ENCODE data around the gene BARX2. TPM values are rescaled to one million over a fixed set of nuclear protein-coding genes. Genes with fewer than 3 reads are reported as not detected.

Gene BARX2
- total RNA-seq, 4 donors from 2014 or later: not detected

- intact Hi-C loops (cut with DNase I): no loop called here
- no peak overlapping the region for H3K4me3 ChIP-seq
- WGBS: 86% methylated on average over 7 of the region's 7 CpGs
- no peaks in the 10 kb centered on the region for H3K36me3 ChIP-seq
- no peak for DNase-seq (ENCODE audit: extremely low spot score)
- H3K27me3 ChIP-seq: no peaks in the 10 kb centered on the region
- no peak overlapping the region for H3K27ac ChIP-seq (replicated peaks in 1 of 4)
- no peak for TF ChIP-seq POLR2AphosphoS5 (IDR thresholded peaks at IDR 0.05)
- no peak for TF ChIP-seq CTCF (IDR thresholded peaks at IDR 0.05)
- TF ChIP-seq EP300 (IDR thresholded peaks at IDR 0.05): no peak
- TF ChIP-seq POLR2A (IDR thresholded peaks at IDR 0.05; ENCODE audit: low read depth): no peak
- H3K9me3 ChIP-seq: peaks cover 0 to 9% (median 4%) of the 10 kb centered on the region in 4 donors
- H3K4me1 ChIP-seq: no peaks in the 10 kb centered on the region
Measured at GRCh38 chr11:129435499-129436245, 60.0 kb downstream of the BARX2 start.

- no peak for DNase-seq (ENCODE audit: extremely low spot score)
- TF ChIP-seq CTCF (IDR thresholded peaks at IDR 0.05): no peak
- no peak for TF ChIP-seq POLR2A (IDR thresholded peaks at IDR 0.05; ENCODE audit: low read depth)
- TF ChIP-seq POLR2AphosphoS5 (IDR thresholded peaks at IDR 0.05): no peak
- no peak for TF ChIP-seq EP300 (IDR thresholded peaks at IDR 0.05)
- H3K9me3 ChIP-seq: peaks cover 0 to under 1% (median 0%) of the 10 kb centered on the region in 4 donors
- no peaks in the 10 kb centered on the region for H3K4me1 ChIP-seq
- no peak overlapping the region for H3K27ac ChIP-seq (replicated peaks in 1 of 4)
- 93% methylated on average over 17 of the region's 18 CpGs for WGBS
- intact Hi-C loops (cut with DNase I): no loop called here
- H3K27me3 ChIP-seq: no peaks in the 10 kb centered on the region
- no peaks in the 10 kb centered on the region for H3K36me3 ChIP-seq
- H3K4me3 ChIP-seq: no peak overlapping the region
Measured at GRCh38 chr11:129436573-129436972, 60.9 kb downstream of the BARX2 start.

- H3K36me3 ChIP-seq: no peaks in the 10 kb centered on the region
- H3K27ac ChIP-seq (replicated peaks in 1 of 4): no peak overlapping the region
- intact Hi-C loops (cut with DNase I): no loop called here
- no peaks in the 10 kb centered on the region for H3K9me3 ChIP-seq
- no peaks in the 10 kb centered on the region for H3K4me1 ChIP-seq
- no peak for DNase-seq (ENCODE audit: extremely low spot score)
- H3K4me3 ChIP-seq: no peak overlapping the region
- TF ChIP-seq CTCF (IDR thresholded peaks at IDR 0.05): no peak
- TF ChIP-seq EP300 (IDR thresholded peaks at IDR 0.05): no peak
- no peak for TF ChIP-seq POLR2AphosphoS5 (IDR thresholded peaks at IDR 0.05)
- no peak for TF ChIP-seq POLR2A (IDR thresholded peaks at IDR 0.05; ENCODE audit: low read depth)
- no peaks in the 10 kb centered on the region for H3K27me3 ChIP-seq
- WGBS: 32% methylated on average over 4 of the region's 8 CpGs
Measured at GRCh38 chr11:129440028-129440713, 64.5 kb downstream of the BARX2 start.

GRCh38 chr11:129442171-129442570 is 66.5 kb downstream of the BARX2 start:
- 73% methylated on average over 7 of the region's 7 CpGs for WGBS
- TF ChIP-seq POLR2A (IDR thresholded peaks at IDR 0.05; ENCODE audit: low read depth) (no peak), POLR2AphosphoS5 (IDR thresholded peaks at IDR 0.05) (no peak), CTCF (IDR thresholded peaks at IDR 0.05) (no peak), EP300 (IDR thresholded peaks at IDR 0.05) (no peak)
- Histone ChIP-seq H3K36me3 (no peaks in the 10 kb centered on the region), H3K4me3 (no peak overlapping the region), H3K27ac (replicated peaks in 1 of 4) (no peak overlapping the region), H3K9me3 (no peaks in the 10 kb centered on the region), H3K27me3 (no peaks in the 10 kb centered on the region), H3K4me1 (no peaks in the 10 kb centered on the region)
- peak; percentile 91 for DNase-seq (ENCODE audit: extremely low spot score)
- intact Hi-C loops (cut with DNase I): no loop called here

All from esophagus muscularis mucosa (tissue), 4 donors.